DMS53 treated with DMSO at 0.1 percent for 48 hours (cell line): ENCODE results near the gene SYT7.

Source experiments
- DNase-seq: peaks from one replicate; lab custom pipeline; 2025; ENCODE audit not compliant: unreplicated experiment; lab: John Stamatoyannopoulos, UW

Gene SYT7

DNA sequence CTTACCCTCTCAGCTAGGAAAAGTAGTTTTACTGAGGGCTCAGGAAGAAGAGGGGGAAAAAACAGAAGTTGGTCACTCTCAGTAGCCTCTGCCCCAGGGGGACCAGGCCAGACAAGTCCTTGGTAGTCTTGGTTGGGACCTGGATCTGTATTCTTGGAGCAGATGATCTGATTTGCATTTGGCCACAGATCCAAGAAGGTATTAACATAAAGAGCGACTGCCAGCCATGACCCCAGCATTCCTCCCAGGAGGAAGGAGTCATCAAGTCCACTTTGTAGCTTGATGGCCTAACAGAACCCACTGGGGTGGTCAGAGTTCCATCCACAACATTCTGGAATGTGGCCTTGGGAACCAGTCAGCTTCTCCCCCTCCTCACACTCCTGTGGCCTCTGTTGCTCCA is 78.4 kb downstream of the SYT7 start:
- DNase-seq, result no peak

DNA sequence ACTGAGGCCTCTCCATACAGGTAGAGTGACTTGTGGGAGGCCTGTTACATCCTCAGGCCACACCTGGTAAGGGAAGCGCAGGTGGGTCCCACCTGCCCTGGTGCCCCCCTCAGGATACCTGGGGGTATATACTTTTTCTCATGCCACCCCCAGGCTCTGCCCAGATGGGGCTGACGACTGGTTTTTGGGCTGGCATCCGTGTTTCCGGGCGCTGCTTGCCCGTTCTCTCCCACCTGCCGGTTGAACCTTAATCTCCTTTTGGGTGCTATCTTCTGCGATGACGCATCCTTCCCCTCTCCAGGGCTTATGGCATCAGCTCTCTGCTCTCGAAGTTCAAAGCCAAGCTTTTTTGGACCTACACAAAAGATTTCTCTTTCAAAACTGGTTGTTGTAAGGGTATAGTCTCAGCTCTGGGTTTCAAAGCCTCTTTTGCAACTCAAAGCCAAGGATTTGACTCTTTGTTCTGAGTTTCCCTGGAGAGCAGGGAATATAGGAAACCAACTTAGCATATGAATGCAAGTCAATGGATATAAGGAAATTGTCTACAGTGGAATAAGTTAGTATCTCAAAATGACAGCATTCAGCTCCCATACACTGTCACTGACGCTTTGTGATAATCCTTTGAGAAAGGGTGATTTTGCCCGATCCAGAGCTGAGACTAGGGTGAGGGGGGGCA is 80.9 kb downstream of the SYT7 start:
- no peak for DNase-seq

DNA sequence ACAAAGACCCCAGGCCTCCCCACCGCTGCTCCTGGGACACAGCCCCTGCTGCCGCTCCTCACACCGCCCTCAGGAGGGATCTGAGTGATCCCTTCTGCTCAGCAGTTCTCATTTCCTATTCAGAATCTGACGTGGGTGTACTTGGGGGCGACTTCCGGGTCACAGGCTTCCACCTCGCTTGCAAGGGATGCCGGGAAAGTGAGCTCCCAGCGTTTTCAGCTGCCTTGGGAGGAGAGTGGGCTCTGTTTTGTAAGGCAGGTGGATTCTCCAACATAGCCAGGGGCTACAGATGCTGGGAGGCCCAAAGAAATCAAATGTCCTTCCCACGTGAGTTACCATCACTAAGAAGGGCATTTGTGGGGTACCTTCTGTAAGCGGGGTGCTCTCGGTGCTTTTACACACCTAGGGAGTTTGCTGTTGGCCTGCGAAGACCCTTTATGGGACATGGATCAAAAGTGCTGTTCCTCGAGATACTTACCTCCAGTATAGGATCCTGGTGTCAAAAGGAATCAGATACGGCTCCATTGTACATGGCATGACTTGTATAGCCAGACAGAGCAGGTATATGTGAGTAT is 82.0 kb downstream of the SYT7 start:
- no peak for DNase-seq

DNA sequence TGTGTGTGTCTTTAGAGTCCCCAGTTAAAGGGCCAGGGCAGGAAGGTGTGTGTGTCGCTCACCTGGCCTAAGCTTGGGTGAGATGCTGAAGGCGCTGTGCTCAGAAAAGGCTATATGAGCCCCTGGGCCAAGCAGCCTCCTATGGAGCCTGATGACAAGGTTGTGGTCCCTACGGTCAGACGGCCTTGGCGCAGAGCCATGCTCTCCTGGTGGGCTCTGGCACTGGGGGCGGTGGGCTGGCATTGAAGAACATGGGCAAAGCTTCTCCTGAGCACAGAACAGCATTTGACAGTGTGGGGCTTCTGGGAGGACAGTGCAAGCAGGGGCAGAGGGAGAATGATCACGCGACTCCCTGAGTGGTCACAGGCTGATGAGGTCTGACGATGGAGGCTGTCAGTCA is 83.0 kb downstream of the SYT7 start:
- DNase-seq, result no peak

DNA sequence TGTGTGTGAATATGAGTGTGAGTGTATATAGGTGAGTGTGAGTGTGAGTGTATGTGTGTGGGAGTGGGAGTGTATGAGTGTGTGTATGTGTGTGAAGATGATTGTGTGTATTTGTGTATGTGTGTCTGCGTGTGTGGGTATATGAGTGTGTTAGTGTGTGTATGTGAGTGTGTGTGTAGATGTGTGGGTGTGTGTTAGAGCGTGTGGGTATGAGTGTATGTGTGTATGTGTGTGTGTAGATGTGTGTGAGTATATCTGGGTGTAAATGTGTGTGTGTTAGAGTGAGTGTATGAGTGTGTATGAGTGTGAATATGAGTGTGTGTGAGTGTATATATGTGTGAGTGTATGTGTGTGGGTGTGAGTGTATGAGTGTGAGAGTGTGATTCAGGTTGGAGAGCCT is 83.4 kb downstream of the SYT7 start:
- no peak for DNase-seq

DNA sequence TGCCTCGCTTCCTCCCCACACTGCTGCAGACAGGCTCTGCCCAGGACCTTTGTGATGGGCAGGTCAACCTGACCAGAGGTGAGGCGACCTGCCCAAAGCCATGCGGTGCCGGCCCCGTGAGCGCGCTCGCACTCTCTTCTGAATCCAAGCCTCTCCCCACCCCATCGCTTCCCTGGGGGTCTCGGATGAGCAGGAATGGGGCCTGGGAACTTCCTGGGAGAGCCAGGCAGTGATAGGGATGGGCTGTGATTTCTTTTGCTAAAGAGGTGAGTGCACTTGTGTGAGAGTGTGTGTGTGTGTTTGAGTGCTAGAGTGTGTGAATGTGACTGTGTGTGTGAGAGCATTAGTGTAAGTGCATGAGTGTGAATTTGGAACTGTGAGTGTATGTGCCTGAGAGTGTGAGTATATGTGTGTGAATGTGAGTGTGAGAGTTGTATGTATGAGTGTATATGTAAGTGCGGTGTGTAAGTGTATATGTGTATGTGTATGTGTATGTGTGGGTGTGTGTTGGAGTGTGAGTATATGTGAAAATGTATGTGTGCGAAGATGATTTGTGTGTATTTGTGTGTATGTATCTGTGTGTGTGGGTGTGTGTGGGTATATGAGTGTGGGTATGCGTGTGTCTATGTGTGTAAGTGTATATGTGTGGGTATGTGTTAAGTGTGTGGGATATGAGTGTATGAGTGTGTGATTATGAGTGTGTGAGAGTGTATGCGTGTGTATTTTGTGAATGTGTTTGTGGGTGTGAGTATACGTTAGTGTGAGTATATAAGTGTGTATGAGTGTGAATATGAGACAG is 84.1 kb downstream of the SYT7 start:
- DNase-seq, result no peak

DNA sequence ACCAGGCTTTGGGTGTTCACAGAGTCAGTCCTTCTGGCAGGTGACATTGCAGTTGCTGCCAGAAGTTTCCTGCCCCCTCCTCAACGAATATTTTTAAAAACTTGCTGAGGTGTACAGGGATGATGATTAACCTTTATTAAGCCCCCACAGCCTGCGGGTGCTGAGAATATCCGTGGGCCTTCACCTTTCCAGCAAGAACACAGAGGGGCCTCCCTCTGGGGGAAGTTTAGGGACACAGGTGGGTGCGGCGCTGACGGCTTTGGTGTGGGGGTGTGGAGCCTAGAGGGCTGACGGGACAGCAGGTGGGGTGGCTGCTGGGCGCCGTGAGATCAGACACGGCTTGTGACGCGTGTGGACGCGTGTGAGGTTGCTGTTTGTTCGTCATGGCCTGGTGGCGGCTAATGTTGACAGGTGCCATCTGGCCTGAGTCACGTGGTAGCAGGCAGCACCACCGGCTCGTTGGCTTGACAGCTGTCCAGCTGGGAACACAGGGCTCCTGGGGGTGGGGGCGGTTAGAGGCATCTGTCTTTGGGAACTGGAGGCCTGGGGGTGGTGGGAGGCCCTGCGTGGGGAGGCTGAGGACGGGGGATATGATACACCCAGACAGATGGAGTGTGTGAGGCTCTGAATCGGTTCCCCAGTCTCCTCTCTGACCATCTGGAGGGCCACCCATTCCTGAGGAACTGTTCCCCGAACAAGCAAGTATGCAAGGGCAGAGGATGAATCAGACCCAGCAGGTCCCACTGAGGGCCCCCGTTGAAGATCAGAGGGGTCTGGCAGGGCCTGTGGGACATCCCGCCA is 84.9 kb downstream of the SYT7 start:
- DNase-seq, result peak; percentile 93

DNA sequence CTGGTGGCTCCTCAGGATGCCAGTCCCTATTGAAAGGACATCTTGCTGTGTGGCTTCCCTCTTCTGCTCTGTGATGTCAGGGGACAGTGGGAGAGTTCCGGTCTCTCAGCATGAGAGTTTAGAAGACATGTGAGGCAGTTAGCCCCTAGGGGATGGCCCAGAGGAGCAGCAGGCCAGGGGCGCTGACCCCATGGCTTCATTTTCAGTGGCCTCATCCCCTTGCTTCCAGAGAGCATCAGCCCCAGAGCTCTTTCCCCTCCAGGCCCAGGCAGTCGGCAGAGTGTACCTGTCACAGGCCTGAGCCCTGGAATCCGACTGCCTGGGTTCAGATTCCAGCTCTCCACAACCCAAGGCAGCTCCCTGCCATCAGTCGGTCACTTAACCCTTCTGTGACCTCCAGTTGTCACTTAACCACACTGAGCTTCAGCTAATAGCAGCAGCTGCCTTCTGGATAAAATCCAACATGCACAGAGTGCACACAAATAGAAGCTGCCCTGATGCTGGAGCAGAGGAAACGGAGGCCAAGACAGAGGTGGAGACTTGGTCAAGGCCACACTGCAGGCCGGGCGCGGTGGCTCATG is 86.4 kb downstream of the SYT7 start:
- DNase-seq, result no peak

DNA sequence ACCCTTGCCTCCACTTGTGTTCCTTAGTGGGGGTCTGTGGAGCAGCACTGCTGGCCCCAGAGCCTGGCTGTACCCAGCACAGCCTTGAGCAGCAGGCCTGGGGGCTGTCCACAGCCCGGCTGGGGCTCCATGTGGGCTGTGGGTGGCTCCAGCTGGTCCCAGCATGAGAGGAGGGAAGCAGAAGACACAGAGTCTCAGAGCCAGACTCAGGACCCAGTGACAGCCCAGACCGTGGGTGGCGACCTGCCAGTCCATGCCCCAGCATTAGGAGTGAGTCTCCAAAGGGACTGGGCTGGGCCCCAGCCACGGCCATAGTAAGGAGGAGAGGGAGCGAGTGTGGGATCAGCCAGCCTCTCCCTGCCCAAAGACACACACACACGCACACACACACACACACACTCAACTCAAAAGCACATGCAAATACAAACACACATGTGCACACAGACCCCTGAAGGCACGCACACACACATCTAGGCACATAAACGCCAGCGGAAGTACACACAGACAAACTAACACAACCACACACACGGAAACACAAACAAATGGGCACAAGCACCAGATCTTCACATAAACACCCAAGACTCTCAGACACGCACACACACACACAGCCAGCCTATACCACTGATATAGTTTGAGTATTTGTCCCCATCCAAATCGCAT is 89.0 kb downstream of the SYT7 start:
- DNase-seq, result no peak

DNA sequence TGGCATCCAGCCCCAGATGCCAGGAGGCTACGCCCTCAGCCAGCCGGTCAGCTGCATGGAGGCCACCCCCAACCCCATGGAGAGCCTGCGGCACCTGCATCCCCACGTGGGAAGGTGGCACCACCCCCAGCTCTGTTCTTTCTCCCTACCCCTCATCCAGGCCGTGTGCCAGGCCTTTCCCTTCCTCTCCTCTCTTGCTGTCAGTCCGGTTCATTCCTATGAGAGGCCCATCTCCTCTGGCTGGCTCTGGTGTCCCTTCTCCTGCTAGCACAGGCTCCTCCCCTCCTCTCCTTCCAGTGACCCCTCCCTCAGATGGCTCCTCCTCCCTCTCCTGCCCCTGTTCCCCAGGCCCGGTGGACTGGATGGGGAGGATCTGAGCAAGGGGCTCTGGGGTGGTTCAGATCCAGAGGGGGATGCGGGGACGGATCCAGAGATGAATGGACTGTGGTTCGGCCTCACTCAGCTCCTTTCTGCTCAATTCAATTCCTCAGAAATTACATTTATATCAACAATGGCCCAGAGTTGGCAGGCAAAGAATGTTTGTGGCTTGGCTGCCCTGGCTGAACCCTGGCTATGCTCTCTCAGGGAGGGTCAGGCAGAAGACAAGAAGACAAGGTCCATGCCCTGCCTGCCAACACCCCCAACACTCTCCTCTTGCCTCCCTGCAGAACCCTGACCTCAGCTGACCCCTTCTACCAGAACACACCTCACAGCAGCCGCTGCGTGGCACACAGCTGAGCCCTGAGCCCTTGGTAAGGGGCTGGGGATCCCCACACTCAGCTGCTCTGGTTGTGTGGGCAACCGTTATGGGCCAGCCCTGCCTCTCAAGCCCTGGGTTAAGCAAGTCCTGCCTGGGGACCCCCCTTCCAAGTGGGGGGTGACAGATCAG is 90.8 kb downstream of the SYT7 start:
- DNase-seq, result peak; percentile 74

DNA sequence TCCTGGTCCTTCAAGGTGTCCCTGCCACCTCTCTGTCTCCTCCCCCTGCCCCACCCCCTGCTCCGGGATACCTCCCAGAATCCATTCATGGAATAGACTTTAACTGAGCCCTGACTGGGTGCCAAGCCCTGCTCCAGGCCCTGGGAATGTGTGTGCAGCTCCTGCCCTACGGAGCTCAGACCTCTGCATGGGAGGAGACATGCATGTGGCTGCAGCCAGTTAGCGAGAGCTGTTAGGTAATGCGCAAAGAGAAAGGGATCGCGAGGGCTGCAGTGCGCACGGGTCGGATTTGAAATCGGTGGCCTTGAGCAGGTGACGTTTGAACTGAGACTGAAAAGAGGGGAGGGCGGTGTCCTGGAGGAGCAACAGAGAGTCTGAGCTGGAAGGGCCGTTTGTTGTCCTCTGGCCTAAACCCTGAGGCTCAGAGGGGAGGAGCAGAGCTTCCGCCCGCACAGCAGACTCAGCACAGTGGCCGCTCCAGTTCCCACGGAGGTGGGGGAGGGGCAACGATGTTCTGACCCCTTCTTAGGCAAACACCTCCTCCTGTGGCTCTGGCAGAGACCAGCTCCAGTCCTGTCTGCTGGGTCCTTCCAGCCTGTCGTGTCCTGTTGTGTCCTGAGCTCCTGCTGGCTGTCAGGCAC is 92.1 kb downstream of the SYT7 start:
- peak; percentile 98 for DNase-seq

DNA sequence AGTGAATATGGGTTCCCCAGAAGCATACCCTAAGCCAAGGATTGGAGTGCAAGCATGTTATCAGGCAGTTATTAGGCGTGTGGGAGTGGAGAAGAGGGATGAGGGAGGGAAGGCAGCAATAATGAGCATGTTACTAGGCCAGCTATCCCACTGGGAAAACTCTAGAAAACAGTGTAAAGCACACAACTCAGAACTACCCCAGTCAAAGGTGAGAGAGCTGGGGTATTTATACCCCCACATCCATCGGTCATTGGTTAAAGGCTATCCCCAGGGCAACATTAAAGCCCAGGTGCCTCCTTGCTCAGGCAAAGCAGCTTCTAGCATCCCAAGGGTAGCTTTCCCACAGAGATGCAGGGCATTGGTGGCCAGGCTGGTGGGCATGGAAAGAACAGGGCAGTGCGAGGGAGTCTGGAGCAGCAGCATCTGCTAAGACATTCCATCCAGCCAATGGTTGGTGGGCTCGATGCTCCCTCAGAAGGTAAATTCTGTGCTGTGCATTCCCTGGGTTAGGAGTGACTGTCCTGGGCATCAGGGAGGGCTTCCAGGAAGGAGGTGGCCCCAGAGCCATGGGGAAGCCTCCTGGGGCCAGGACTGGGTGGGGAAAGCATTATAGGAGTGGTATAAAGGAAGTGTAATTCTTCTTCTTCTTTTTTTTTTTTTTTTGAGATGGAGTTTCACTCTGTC is 93.4 kb downstream of the SYT7 start:
- DNase-seq, result no peak

DNA sequence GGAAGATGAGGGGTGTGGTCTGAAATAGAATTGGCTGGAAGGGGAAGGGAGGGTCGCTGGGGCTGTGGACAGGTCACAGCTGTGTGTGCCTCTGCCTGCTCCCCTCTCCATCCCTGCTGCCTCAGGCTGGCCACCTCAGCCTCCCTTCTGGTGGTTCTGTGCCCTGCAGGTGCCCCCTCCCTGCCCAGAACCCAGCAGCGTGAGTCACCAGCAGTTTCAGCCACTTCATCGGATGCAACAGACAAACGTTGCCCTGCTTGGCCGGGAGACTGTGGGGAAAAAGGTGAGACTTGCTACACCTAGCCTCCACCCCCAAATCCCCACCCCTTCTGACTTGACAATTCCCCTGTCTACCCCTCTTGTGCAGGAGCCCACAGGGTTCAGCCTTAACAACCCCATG is 94.1 kb downstream of the SYT7 start:
- no peak for DNase-seq

DNA sequence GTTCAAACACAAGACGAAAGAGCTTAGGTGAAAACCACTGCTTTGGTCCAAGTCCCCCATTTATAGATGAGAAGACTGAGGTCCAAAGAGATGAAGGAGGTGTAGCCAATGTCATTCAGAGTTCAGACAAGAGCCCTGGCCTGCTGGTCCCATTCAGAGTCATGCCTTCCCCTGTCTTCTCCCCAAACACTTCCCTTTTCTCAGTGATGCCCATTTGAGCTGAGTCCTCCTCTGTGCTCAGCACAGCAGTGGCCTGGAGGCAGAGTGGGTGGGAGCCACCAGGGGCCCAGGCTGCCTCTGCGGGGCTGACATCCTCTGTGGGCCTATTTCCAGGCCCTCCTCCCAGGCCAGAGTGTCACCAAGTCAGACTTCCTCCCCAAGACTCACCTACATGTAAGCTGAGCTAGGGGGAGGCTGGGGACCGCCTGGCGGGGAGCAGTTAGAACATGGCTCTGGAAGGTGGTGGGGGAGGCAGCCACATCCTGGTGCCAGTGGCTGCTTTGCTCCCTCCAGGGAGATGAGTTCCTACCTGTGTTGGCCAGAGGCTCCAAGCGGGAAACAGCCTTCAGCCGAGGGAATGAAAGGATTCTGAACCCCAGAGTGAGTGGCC is 94.8 kb downstream of the SYT7 start:
- no peak for DNase-seq

DNA sequence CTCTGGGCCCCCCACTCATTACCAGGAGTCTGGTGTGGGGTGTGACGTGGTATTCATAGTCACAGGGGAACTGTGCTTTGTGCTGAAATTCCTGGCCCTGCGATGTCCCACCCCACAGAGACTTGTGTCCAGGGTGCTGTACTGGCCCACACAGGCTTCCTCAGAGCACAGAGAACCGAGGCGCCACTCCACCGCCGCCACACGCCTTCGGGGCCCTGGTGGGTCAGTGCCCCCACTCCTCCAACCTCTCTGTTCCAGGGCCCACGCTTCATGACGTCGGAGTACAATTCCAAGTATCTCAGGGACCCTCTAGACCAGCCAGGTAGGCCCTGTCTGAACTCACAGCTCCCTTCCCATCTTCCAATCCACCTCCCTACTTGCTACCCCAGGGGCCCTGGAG is 95.8 kb downstream of the SYT7 start:
- DNase-seq, result no peak

DNA sequence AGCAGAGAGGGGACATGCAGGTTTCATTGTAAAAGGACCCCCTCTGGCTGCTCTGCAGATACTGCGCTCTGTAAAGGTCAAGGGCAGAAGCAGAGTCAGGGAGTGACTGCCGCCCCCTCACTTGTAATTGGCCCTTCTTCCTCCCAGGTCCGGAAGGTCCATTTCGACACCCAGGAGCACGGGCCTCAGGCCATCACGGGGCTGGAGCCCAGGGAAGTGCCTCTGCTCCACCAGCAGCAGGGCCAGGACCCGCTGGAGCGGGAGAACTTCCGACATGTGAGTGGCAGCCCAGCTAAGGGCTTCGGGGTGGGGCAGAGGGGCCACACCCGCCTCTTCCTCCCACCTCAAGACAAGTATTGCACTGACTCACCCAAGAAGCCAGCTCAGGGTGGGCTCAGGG is 96.3 kb downstream of the SYT7 start:
- DNase-seq, result no peak

DNA sequence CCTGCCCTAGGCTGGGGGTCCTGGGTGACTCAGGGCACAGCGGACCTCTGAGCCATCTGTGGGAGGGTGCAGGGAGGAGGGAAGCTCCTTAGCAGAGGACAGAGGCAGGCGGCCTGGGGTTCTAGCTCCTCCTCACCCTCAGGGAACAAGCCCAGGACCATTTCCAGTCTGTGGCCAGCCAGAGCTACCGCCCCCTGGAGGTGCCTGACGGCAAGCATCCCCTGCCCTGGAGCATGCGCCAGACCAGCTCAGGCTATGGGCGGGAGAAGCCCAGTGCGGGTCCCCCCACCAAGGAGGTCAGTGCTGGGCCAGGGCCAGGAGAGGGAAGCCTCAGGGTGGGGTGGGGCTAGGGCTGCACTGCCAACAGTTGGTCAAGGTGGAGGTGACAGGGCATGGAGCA is 98.4 kb downstream of the SYT7 start:
- DNase-seq, result no peak

DNA sequence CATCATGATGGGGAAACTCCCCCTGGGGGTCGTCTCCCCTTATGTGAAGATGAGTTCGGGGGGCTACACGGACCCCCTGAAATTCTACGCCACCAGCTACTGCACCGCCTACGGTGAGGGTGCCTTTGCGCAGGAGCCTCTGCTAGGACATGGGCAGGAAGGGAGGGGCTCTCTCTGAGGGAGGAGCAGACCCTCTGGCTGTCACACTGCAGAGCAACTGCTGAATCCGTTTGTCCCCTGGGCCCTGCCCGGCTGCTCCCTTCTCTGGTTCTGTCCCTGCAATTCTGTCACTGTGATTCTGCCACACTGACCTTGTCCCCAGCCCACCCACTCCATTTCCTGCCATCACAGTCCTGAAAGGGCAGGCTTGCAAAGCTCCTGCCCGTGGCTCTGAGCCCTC is 99.1 kb downstream of the SYT7 start:
- DNase-seq, result no peak
